ENCODE data around the gene ATP13A2.

ATP13A2 gene

GRCh38 chr1:17031436-17031835, 19.7 kb upstream of the ATP13A2 start:
- DNase-seq (ENCODE audit: low read depth) = no peak

GRCh38 chr1:17030206-17030605, 18.5 kb upstream of the ATP13A2 start:
- DNase-seq (ENCODE audit: low read depth) = no peak

GRCh38 chr1:17028662-17029188, 17.0 kb upstream of the ATP13A2 start:
- no peak for DNase-seq (ENCODE audit: low read depth)

- DNase-seq (ENCODE audit: low read depth) = no peak
Measured at GRCh38 chr1:17027900-17028299, 16.2 kb upstream of the ATP13A2 start.

GRCh38 chr1:17027403-17027802, 15.7 kb upstream of the ATP13A2 start:
- no peak for DNase-seq (ENCODE audit: low read depth)

- no peak for DNase-seq (ENCODE audit: low read depth)
Measured at GRCh38 chr1:17024721-17025120, 13.0 kb upstream of the ATP13A2 start.

GRCh38 chr1:17023573-17023972, 11.8 kb upstream of the ATP13A2 start:
- no peak for DNase-seq (ENCODE audit: low read depth)

- no peak for DNase-seq (ENCODE audit: low read depth)
Measured at GRCh38 chr1:17023102-17023501, 11.4 kb upstream of the ATP13A2 start.

GRCh38 chr1:17021896-17022295, 10.2 kb upstream of the ATP13A2 start:
- no peak for DNase-seq (ENCODE audit: low read depth)

- DNase-seq (ENCODE audit: low read depth) = no peak
Measured at GRCh38 chr1:17020502-17020901, 8.8 kb upstream of the ATP13A2 start.

- DNase-seq (ENCODE audit: low read depth) = no peak
Measured at GRCh38 chr1:17018849-17019248, 7.1 kb upstream of the ATP13A2 start.

GRCh38 chr1:17017435-17017834, 5.7 kb upstream of the ATP13A2 start:
- DNase-seq (ENCODE audit: low read depth) = no peak

- DNase-seq (ENCODE audit: low read depth) = no peak
Measured at GRCh38 chr1:17016317-17016661, 4.6 kb upstream of the ATP13A2 start.

GRCh38 chr1:17014671-17015567, 3.2 kb upstream of the ATP13A2 start:
- no peak for DNase-seq (ENCODE audit: low read depth)

- peak; percentile 97 for DNase-seq (ENCODE audit: low read depth)
Measured at GRCh38 chr1:17013491-17014320, 2.0 kb upstream of the ATP13A2 start.

- DNase-seq (ENCODE audit: low read depth) = no peak
Measured at GRCh38 chr1:17012775-17013490, 1.2 kb upstream of the ATP13A2 start.

- no peak for DNase-seq (ENCODE audit: low read depth)
Measured at GRCh38 chr1:17011092-17011438, 663 bp downstream of the ATP13A2 start.

GRCh38 chr1:17009706-17010105, 2.0 kb downstream of the ATP13A2 start:
- peak; percentile 59 for DNase-seq (ENCODE audit: low read depth)

GRCh38 chr1:17008208-17008855, 3.4 kb downstream of the ATP13A2 start:
- DNase-seq (ENCODE audit: low read depth) = no peak

GRCh38 chr1:17007121-17007520, 4.6 kb downstream of the ATP13A2 start:
- DNase-seq (ENCODE audit: low read depth) = no peak

GRCh38 chr1:17005365-17005740, 6.4 kb downstream of the ATP13A2 start:
- no peak for DNase-seq (ENCODE audit: low read depth)

Measured in CMK (cell line).